Middle frontal gyrus (tissue), 1 donor: ENCODE measurements around the gene HRCT1.
"Not testable (repeated sequence)": the region's sequence is repeated elsewhere in the genome, so short reads cannot be mapped to it uniquely, and the experiment has no call there.

Experiments
- DNase-seq: peaks from one replicate; pipeline ENCODE4 v3.0.0-alpha.2; 2015; ENCODE audit warnings: low spot score; ENCODE audit errors: extremely low spot score

The HRCT1 gene

DNA sequence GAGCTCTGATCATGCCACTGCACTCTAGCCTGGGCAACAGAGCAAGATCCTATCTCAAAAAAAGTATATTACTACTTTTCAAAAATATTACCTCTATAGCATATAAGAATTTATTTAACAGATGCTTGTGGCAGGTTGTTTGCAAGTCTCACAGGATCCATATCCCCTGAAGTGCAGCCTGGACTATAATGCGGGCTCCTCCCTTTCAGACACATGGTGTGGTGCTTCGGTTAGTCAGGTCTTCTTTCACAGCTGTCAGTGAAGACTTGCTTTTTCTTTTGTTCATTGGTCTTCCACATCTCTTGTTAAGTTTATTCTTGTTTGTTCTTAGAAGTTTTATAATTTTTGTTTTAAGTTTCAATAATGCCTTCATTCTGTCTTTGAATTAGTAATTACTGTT, 9.4 kb upstream of the HRCT1 start:
- DNase-seq: no peak

DNA sequence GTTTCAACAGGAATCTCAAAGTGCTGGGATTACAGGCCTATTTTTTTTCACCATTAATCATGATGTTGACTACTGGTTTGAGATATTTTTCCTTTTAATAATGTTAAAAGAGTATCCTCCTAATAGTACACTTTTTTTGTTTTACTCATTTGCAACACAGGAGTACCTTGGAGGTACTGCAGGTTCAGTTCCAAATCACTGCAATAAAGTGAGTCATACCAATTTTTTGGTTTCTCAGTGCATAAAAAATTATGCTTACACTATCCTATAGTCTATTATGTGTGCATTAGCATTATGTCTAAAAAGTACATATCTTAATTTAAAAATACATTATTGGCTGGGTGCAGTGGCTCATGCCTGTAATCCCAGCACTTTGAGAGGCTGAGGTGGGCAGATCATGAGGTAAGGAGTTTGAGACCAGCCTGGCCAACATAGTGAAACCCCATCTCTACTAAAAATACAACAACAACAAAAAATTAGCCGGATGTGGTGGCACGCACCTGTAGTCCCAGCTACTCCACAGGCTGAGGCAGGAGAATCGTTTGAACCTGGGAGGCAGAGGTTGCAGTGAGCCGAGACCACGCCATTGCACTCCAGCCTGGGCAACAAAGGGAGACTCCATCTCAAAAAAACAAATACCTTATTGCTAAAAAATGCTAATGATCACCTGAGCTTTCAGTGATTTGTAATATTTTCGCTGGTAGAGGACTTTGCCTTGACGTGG, 8.5 kb upstream of the HRCT1 start:
- not testable (repeated sequence) for DNase-seq

DNA sequence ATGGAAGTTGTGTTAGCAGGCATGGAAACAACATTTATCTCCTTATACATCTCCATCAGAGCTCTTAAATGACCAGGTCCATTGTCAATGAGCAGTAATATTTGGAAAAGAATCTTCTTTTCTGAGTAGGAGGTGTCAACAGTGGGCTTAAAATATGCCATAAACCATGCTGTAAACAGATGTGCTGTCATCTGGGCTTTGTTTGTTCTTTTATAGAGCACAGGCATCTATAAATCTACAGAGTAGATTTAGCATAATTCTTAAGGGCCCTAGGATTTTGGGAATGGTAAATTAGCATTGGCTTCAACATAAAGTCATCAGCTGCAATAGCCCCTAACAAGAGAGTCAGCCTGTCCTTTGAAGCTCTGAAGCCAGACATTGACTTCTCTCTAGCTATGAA, 7.7 kb upstream of the HRCT1 start:
- no peak for DNase-seq

DNA sequence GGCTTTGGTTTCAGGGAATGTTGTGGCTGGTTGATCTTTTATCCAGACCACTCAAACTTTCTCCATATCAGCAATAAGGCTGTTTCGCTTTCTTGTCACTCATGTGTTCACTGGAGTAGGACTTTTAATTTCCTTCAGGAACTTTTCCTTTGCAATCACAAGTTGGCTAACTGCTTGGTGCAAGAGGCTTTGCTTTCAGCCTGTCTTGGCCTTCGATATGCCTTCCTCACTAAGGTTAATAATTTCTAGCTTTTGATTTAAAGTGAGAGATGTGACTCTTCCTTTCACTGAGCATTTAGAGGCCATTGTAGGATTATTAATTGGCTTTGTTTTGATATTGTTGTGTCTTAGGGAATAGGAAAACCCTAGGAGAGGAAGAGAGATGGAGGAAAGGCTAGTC, 7.0 kb upstream of the HRCT1 start:
- DNase-seq: no peak

DNA sequence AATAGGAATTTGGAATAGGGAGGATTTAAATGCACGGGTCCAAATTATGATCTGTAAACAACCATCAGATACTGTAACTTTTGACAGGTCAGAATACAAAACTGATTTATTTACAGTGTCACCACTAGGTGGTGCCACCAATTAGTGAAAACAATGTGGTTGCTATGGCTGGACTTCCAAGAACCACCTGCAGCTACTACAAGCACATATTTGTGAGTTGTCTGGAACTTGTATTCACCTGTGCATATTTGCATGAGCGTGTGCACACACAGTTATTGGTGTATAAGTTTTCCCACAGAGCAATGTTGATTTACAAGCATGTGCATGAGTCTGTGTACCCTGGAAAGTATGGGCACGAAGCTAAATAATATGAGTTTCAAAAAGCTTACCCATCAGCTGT, 3.0 kb upstream of the HRCT1 start:
- DNase-seq: peak; percentile 35

DNA sequence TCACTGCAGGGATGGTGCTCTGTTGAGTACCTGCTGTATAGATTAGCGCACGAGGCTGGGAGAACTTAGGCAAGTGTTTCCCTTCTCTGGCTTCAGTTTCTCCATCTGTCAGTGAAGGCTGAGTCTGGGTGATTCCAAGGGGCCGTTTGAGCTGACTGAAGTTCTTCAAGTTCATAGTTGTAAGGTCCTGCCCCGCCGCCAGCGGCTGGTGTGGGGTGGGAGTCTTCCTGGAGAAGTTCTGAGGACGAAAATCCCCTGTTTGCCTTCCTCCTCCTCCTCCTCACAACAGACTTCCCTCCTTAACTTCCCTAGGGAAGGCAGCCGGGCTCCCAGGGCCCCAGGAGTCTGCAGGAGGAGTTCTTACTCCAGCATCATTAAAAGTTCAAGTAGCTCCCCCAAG, 1.7 kb upstream of the HRCT1 start:
- DNase-seq: no peak

DNA sequence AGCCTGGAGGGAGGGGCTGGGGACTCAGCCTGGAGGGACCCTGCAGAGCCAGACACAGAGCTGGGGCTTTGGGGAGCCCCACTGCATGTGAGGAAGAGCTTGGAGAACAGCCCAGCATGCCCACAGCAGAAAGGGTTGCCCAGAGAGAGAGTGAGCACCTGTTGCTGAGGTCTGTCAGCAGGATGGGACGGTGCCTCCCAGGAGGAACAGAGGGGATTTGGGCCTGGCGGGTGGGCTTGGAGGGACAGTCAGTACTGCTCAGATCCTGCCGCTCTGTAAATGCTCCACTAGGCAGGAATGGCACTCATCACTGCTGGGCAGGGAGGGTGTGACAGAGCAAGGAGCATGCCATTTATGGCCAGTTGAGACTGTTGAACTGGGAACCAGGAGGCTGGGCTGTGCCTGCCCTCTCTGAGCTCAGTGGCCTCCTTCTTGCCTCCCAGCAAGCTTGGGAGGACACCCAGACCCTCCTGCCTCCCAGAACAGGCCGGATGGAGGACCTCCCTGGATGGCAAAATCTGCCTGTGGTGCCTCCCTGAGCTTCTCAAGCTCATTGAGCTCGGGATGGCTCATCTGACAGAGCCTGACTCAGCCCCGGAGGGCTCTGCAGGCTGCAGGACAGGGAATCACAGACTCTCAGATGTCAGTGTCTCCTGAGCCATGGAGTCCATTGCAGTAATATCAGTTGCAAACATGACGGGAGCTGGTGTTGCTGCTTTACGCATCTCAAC, 786 bp upstream of the HRCT1 start:
- no peak for DNase-seq

DNA sequence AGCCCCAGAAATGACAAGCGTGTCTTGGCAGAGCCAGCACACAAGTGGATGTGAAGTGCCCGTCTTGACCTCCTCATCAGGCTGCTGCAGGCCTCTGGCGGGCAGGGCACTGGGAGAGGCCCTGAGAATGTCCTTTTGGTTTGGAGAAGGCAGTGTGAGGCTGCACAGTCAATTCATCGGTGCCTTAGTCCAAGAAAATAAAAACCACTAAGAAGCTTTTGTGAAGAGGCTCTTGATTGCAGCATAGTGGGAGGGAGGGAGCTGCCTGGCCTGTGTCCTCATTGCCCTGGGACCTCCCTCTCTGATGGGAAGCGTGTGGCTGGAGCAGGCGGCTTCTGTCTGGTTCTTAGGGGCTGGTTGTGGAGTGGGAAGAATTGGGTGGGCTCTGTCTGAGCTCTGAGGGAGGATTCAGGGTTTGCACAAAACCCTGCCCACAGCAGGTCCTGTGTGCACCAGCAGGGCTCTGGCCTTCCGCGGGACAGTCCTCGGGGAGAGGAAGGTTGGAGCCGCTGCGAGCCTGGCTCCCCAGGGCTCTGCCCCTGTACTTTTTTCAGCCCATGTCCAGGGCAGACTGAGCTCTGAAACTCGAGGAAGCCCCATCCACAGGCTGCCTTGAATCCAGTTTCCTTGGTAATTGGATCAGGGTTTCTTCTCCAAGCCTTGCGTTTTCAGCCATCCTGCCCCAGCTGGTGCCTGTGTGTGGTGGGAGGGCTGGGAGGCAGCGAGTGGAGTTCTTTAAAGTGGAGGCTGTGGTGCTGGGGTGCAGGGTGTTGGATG, 1.1 kb downstream of the HRCT1 start:
- no peak for DNase-seq

DNA sequence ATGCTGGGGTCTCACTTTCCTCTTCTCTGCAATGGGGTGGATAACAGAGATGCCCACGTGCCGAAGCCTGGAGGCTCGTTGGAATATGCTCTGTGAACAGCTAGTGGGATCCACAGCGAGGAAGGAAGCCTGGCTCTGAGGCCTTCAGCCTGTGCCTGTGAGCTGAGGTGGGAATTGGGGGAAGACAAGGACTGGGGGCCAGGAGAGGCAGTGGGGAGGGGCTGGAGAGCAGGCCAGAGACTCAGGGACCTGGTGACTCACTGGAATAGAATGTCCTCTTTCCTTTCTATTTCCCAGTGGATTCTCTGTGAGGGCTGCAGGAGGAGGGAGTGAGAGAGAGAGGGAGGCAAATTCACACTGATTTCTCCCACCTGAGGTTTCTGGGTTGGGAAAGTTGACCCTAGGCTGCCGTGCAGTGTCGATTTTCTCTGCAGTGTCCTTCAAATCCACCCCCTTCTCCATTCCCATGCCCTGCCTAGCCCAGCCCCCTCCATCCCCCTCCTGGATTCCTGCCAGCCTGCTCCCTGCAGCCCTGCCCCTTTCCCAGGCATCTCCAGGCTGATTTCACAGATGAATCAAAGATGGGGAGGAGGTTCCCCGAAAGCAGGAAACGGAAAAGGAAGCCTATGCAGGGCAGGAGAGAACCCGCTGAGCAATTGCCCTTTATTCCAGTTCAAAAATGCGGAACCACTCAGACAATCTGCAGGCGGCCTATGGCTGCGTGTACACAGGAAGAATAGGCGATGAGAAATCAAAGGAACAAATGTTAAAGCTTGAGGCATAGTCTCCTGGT, 1.9 kb downstream of the HRCT1 start:
- no peak for DNase-seq

DNA sequence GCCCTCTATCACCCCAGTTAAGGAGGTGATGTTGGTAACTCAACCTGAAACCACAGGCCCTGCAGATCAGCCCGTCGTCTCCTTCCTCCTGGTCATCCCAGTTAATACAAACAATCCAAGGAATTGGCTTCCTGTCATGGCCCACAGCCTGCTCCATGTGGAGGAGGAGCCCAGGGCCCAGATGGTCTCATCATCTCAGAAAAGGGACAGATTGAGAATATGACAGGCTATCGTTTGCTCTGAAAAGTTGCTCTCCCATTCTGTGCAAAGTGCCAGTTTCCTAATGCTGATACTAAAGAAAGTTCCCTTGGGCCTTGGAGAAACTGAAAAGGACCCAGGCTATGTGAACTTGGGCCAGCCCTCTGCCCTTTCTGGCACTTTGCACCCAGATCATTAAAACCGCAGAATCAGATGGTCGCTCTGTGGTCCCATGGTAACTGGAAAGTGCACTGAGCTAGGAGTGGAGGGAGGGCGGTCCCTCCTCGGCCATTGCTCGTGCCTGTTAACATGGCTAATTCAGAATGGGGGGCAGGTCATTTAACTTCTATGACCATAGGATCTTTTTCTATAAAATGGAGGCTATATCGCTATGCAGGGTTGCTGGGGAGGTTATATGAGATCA, 2.6 kb downstream of the HRCT1 start:
- DNase-seq: no peak

DNA sequence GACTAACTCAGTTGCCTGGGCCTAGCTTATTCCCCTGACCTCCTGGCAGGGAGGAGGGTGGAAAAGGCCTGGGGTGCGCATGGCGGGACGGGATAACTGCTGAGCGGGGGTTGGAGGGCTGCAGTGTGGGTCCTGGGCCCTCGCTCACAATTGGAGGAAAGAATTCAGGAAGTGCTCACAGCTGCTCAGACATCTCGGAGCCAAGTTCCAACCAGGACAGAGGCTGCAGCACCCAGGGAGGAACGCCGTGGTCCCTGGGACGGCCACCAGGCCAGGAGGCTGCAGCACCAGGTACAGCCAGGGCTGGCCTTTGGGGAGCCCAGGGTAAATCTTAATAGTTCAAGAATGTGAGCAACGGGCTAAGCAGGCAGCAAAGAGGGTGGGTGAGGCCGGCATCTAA, 3.3 kb downstream of the HRCT1 start, which contains the start of gene SPAAR:
Gene SPAAR, plus strand, starts transcription at position 217 of the 400 bp plus-strand sequence. CDS start 974 bp downstream, outside the sequence.
- DNase-seq: no peak

DNA sequence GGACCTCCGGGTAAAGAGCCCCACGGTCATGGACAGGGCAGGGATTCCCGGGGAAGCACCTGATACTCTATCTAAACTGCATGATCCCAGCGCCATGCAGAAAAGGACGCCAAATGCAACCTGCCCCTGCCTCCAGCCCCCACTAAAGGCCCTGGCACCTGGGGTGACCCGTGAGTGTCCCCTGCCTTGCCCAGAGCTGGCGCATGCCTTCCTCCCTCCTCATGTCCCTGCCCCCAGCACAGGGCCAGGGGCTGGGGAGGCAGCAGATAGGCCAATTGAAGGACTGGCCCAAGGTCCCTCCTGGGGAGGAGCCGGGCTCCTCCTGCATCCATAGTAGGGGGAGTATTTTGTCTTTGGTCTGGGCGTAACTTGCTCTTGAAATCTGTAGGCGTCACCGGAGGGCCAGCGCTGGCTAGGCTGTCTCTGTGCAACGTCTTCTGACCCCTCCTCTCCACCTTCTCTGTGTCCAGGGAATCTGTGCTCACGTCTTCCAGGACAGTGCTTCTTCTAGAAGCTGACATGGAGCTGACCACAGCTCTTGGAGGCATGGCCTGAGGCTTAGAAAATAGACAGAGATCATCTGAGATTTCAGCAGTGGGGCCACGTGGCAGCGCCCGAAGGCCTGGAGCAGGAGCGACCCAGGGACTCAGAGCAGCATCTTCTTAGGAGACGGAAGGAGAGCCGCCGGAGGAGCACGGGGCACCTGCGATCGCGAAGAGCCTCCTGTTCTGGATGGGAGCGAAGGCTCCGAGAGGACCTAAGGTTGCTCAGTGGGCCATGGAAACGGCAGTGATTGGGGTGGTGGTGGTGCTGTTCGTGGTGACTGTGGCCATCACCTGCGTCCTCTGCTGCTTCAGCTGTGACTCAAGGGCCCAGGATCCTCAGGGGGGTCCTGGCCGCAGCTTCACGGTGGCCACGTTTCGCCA, 3.9 kb downstream of the HRCT1 start:
- no peak for DNase-seq

DNA sequence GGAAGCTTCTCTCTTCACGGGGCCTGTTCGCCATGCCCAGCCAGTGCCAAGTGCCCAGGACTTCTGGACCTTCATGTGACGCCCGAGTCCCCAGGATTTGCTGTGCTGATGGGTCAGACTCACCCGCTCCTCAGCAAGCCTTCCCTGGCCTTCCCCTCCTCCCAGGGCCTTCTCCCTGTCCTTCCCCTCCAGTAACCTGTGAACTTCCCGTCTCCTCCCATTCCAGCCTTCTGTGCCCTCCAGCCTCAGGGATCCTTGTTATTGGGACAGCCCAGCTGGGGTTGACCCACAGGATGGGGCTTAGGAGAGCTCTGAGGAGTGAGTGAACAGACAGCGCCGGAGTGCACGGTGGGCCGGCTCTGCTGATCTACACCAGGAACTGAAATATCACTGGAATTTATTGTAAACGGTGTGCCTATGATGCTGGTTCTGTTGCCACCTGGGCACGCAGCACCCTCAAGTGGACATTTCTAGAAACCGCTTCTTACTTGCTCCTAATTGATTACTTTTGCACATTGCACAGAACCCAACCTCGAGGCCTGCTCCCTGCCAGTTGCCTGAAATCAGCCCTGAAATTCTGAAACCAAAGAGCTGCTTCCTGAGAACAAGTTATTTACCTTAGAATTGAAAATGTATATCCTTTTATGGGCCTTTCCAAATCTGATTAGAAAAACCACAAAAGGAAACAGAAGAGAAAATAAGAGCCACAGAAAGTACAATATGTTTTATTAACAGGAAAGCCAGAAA, 4.8 kb downstream of the HRCT1 start:
- DNase-seq: no peak

DNA sequence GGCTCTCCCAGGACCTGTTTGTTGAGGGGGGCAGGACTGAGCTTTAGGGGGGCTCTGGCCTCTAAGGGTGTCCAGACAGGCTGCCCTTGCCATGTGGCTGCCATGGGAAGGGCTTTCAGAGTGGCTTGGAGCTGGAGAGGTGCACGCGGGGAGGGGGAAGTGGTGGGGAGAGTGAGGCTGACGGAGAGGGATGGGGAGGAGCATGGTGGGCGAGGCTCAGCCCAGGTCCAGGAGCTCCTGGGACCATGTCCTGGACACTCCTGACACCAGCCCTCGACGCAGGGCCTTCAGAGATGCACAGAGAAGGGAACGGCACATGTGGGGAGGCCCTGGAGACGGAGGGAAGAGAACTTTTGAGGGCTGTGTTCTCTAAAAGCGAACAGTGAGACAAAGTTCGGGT, 5.7 kb downstream of the HRCT1 start:
- DNase-seq: no peak

DNA sequence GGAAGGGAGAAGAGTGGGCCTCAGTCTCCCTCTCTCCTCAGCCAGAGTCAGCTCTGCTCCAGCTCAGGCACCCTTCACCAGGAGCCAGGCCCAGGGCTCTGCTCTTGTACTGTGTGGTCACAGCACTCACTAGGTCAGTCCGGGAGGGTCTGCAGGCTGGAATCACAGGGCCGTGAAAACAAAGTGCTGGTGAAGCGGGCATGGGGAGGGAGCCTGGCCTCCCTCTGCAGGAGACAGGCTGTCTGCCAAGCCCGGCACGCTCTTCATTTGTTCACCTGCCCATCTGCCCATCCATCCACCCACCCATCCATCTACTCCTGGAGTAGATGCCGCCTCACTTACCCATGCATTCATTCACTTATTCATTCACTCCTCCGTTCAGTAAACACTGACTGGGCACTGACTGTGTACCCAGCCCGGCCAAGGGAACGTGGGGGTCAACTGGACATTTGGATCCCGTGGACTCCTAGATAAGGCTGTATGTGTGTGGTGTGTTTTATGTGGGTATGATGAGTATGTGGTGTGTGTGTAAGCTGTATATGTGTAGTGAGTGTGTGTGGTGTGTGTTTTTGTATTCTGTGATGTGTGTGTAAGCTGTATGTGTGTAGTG, 6.9 kb downstream of the HRCT1 start:
- DNase-seq: no peak

DNA sequence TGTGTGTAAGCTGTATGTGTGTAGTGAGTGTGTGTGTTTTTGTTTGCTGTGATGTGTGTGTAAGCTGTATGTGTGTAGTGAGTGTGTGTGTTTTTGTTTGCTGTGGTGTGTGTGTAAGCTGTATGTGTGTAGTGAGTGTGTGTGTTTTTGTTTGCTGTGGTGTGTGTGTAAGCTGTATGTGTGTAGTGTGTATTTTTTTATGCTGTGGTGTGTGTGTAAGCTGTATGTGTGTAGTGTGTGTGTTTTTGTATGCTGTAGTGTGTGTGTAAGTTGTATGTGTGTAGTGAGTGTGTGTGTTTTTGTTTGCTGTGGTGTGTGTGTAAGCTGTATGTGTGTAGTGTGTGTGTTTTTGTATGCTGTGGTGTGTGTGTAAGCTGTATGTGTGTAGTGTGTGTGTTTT, 7.4 kb downstream of the HRCT1 start:
- DNase-seq: not testable (repeated sequence)

DNA sequence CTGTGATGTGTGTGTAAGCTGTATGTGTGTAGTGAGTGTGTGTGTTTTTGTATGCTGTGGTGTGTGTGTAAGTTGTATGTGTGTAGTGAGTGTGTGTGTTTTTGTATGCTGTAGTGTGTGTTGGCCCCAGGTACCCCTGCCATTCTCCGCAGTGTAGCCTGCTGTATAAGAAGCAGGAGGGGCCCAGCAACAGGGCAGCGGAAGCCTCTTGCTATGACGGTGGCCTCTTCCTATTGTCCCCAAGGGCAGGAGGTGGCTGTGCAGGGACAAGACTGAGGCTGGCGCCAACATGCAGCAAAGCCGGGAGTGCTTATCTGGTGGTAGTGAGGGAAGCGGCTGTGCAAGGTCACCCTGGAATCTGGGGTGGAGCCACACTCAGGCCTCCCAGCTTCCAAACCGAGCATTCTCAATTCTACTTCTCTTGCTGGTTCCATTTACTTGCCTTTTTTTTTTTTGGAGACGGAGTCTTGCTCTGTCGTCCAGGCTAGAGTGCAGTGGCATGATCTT, 8.4 kb downstream of the HRCT1 start:
- no peak for DNase-seq

DNA sequence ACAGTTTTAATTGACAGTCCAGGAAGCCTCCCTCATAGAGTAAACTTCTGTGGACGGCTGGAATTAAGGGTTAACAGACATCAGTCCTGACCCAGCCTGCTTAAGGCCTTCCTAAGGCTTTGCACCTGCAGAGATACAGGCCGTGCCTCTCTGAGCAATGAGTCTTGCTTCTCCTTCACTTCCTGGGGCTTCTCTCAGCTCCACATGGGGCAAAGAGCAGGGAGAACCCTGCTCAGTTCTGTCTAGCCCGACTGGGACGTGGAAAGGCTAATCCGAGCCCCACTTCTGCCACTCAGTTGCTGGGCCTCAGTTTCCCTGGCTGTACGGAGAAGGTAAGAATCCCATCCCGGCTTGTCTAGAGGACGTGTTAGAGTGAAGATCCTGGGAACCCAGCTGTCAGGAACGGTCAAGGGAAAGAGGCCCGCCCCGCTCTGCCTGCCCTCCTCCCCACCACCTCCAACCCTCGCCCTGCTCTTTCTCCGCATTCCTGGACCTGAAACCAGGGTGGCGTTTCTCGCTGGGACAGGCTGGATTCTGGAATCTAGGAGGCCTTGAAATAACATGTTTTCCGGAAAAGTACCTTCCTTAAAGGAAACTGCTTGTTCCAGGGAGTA, 9.8 kb downstream of the HRCT1 start:
- no peak for DNase-seq
